H1 (cell line): Measurements from ENCODE around the gene ATP6V0D1.

Experiments used
- EGR1 ChIP-seq: IDR thresholded peaks from 2 replicates; pipeline ENCODE4 v1.6.1; 2011; ENCODE audit warnings: low read depth, low read length, borderline replicate concordance
- GABPA ChIP-seq: IDR thresholded peaks from 2 replicates; pipeline ENCODE4 v1.6.1; 2011; ENCODE audit warnings: mild to moderate bottlenecking, low read length, moderate library complexity, borderline replicate concordance; ENCODE audit not compliant: insufficient read depth
- HDAC6 ChIP-seq: IDR thresholded peaks from one replicate; pipeline ENCODE4 v1.7.1; 2012; ENCODE audit warnings: low read depth, mild to moderate bottlenecking, inconsistent platforms, low read length, moderate library complexity
- KDM5A ChIP-seq: fragments of 200-600 bp; IDR thresholded peaks from 2 replicates; pipeline ENCODE4 v1.7.1; 2012; ENCODE audit warnings: mild to moderate bottlenecking, low read length, inconsistent platforms, mixed read lengths
- POLR2A ChIP-seq, 2 experiments: IDR thresholded peaks; 1 replicate in 1 of 2; 2 replicates in 1 of 2; pipeline ENCODE4 v1.6.1; 2011; ENCODE audit warnings: low read depth in 2 of 2, low read length in 2 of 2, mild to moderate bottlenecking in 2 of 2; ENCODE audit errors: control extremely low read depth in 1 of 2
- RBBP5 ChIP-seq: IDR thresholded peaks from 2 replicates; pipeline ENCODE4 v1.7.1; 2012; ENCODE audit warnings: low read depth, mild to moderate bottlenecking, inconsistent platforms, low read length, moderate library complexity, borderline replicate concordance
- SIN3A ChIP-seq, 2 experiments: IDR thresholded peaks in 1 of 2; conservative IDR thresholded peaks in 1 of 2; 2 replicates each; pipeline ENCODE4 v1.6.1; 2011 to 2012; ENCODE audit warnings: low read length in 2 of 2, improper control_type of control experiment in 1 of 2, low read depth in 1 of 2, mild to moderate bottlenecking in 1 of 2
- SUZ12 ChIP-seq: fragments of 200-600 bp; sonication (generic); IDR thresholded peaks from 2 replicates; pipeline ENCODE4 v1.6.1; 2012; ENCODE audit warnings: mild to moderate bottlenecking, inconsistent platforms, low read length, moderate library complexity, mixed read lengths
- TF ChIP-seq, protein P1 (sequence below), 3 experiments: IDR thresholded peaks; 1 replicate in 2 of 3; 2 replicates in 1 of 3; pipeline versions ENCODE4 v1.5.1 to v1.6.1; 2011; ENCODE audit warnings: low read length in 3 of 3, mild to moderate bottlenecking in 3 of 3, inconsistent platforms in 2 of 3, low read depth in 1 of 3, moderate library complexity in 1 of 3; ENCODE audit not compliant: insufficient read depth in 1 of 3; ENCODE audit errors: control extremely low read depth in 1 of 3

GRCh38 chr16:67436640-67437193 lies 44.2 kb downstream of the ATP6V0D1 start:
- TF ChIP-seq SIN3A (conservative IDR thresholded peaks at IDR 0.05 in 1 of 2, IDR thresholded peaks at IDR 0.05 in 1 of 2; ENCODE audit: low read depth in 1 of 2, low read length in 2 of 2) (no peak), GABPA (no peak), RBBP5 (no peak), SUZ12 (no peak), KDM5A (no peak), EGR1 (no peak), HDAC6 (no peak), POLR2A (IDR thresholded peaks at IDR 0.05; ENCODE audit: control extremely low read depth in 1 of 2, low read depth in 2 of 2, low read length in 2 of 2) (no peak)
- TF ChIP-seq, protein P1, sequence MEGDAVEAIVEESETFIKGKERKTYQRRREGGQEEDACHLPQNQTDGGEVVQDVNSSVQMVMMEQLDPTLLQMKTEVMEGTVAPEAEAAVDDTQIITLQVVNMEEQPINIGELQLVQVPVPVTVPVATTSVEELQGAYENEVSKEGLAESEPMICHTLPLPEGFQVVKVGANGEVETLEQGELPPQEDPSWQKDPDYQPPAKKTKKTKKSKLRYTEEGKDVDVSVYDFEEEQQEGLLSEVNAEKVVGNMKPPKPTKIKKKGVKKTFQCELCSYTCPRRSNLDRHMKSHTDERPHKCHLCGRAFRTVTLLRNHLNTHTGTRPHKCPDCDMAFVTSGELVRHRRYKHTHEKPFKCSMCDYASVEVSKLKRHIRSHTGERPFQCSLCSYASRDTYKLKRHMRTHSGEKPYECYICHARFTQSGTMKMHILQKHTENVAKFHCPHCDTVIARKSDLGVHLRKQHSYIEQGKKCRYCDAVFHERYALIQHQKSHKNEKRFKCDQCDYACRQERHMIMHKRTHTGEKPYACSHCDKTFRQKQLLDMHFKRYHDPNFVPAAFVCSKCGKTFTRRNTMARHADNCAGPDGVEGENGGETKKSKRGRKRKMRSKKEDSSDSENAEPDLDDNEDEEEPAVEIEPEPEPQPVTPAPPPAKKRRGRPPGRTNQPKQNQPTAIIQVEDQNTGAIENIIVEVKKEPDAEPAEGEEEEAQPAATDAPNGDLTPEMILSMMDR (IDR thresholded peaks at IDR 0.05; ENCODE audit: control extremely low read depth in 1 of 3, insufficient read depth in 1 of 3, low read depth in 1 of 3, low read length in 3 of 3) = no peak
